GM21423 (cell line): ENCODE data around the gene TBC1D14.

ENCODE experiments used
- ATAC-seq: cut with Tn5 transposase; IDR thresholded peaks from one replicate; pipeline ENCODE4 v1.9.1; 2021; ENCODE audit warnings: mild to moderate bottlenecking, moderate library complexity; ENCODE audit not compliant: unreplicated experiment

The TBC1D14 gene

DNA sequence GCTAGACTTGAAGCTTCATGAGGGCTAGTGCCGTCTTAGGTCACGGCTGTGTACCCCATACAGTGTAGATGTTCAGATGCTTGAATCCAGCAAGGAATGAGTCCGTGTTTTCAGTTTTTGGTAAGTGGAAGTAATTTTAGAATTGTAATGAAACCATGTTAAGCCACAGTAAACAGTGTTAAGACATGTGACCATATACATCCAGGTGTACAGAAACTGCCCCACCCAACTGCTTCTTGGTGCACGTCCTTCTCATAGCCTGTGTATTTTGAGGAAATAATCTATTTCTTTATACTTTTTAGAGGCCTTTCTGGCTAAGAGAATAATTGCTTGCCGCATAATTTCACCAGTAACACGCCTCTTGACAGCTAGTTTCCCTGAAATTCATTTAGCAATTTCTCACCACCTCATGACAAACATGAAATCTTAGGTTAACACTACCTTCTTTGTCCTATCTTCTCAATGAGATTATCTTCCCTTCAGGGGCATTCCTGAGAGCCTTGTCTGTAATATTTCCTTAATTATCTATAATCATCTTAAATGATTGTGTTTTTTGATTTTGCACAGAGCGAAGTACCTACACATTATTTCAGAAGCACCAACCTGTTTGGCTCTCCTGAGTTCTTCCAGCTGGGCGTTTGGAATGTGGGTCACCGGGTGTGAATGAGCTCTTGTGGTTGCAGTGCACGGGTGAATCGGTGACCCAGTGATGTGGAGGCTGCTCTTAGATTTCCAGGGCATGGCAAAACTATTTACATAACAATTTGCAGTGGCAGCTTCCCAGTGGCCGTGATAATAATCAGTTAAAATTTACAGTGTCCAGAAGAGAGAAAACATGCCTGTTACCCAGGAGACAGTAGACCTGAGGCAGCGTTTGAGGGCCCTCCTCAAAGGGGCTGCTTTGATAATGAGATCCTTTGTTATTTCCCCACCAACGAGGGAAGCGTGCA is 83.4 kb downstream of the TBC1D14 start:
- no peak for ATAC-seq

- no peak for ATAC-seq
Observed at GRCh38 chr4:6996481-6996880, 86.9 kb downstream of the TBC1D14 start.

- no peak for ATAC-seq
Observed at GRCh38 chr4:6999172-7000086, 89.8 kb downstream of the TBC1D14 start.

- ATAC-seq: no peak
Observed at GRCh38 chr4:7000421-7001176, 91.0 kb downstream of the TBC1D14 start.

DNA sequence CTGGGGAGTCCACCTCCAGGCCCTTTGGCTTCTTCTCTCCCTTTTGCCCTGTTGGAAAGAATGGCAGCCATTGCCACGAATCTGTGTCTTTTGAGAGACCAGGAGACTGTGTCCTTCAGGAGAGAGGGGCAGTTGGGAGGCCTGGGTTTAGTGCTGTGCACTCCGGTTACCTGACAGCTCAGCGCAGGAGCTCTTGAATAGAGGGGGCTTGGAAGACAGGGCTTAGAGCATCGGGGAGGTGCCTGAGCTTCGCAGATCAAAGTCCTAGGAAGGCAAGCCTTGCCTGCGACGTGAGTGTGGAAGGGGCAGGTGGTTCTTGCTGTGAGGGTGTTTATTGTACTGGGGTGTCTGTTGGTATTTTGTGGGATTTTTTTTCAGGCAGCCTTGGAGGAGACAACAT is 91.6 kb downstream of the TBC1D14 start:
- ATAC-seq: no peak

DNA sequence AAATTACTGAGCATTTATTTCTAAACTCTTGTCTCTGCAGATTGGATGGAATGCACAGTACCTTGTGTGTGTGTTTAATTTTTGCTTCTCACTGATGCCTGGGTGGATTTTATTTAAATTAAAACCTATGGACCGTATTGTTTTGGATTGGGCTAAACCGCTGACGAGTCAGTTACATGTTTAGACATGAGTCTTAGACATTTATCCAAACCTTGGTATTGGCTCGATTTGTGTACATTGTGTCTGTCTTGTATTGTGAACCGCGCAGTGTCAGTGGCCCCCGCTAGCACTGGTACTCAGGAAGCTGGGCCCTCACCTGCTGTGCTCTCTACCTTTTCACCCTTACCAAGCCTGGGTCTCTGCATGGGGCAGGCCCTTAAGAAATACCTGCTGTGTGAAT is 92.7 kb downstream of the TBC1D14 start:
- ATAC-seq: no peak

- no peak for ATAC-seq
Observed at GRCh38 chr4:7003176-7003878, 93.7 kb downstream of the TBC1D14 start.

- no peak for ATAC-seq
Observed at GRCh38 chr4:7003879-7004240, 94.2 kb downstream of the TBC1D14 start.

DNA sequence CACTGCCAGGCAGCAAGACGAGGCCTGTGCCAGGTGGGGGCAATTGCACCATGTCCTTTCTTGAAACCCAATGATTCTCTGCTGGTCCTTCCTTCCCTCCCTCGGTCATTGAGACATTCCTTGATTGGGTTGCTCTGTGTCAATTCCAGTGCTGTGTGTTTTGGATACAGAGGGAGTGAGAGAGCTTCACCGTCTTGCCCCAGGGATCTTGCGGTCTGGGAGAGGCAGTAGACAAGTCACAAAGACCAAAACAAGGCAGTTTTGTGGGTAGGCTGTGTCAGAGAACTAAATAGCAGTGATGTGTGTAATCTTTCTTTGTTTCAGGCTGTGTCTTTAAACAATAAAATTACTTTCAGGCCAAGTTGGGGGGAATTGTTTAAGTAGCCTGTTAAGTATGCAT is 94.7 kb downstream of the TBC1D14 start:
- no peak for ATAC-seq

DNA sequence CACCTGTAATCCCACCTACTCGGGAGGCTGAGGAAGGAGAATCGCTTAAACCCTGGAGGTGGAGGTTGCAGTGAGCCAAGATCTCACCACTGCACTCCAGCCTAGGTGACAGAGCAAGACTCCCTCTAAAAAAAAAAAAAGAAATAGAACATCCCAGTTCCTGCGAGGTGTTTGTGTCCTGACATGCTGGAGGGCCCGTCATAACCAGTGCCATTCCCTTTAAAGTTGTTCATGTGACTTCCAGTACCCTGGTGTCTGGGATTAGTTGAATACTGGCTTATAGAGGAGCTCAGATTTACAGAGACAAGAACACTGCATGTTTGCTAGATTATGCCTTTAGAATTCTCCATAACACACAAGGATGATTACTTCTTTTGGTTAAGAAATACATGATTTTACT is 95.9 kb downstream of the TBC1D14 start:
- ATAC-seq: no peak

DNA sequence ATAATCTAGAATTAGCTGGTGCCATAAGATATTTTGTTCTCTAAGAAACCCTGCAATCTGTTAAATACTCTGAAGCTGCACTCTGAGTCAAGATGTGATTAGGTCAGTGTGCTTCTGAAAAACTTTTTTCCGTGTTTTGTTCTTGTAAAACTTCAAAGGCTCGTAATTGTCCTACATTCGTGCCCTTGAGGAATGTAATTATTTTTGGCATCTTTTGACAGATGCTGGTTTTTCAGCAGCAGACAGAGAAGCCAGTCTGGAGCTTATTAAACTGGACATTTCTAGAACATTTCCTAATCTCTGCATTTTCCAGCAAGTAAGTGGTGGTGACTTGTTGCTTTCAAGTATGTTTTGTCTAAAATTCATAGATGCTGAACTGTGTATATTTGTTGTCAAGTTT is 96.8 kb downstream of the TBC1D14 start:
- ATAC-seq: no peak

DNA sequence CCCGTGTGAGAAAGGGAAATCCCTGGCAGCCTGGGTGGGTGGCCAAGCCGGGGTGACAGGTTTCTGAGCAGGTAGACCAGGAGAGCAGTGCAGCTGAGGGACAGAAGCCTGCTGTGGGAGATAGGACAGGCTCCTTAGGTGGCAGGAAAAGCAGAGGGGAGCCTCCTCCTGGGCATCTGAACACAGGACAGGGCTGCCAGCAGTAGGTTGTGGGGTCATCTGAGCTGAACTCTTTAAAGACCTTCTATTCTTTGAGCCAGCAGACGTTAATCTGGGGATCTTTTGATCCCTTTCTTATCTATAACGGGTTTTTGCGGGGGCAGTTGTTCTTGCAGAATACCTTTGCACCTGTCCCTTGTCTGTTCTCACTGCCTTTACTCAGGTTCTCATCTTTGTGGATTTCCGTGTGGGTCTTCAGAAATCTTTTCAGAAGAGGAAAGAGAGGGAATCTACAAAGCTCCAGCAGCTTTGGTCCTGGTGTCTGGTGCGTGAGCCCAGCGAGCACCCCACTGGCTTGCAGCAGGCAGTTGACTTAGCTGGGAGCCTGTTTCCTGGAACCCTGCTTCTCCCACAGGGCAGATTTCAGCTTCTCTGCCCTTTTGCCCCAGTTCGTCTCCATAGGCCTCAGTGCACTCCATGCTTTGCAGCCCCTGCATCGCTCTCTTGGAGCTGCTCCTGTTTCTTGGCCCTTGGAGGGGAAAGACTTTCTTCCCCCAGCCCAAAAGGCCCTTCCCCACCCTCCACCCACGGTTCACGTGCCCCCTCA is 97.7 kb downstream of the TBC1D14 start:
- no peak for ATAC-seq

DNA sequence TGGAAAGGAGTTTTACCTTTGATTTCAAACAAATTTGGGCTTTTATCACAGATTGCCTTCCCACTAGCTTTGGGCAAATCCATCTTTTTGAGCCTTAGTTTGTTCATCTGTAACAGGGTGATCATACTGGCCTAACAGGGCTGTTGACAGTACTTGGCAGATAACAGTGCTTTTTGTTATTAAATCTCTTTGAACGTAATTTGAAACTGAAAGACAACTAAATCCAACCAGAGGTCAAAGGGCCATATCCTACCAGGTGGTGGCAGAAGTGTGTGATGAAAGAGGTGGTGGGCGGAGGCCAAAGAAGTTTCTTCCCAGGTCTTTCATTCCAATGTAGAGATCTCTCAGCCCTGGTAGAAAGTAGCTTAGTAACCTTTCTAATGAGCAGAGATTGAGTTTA is 98.3 kb downstream of the TBC1D14 start:
- no peak for ATAC-seq

DNA sequence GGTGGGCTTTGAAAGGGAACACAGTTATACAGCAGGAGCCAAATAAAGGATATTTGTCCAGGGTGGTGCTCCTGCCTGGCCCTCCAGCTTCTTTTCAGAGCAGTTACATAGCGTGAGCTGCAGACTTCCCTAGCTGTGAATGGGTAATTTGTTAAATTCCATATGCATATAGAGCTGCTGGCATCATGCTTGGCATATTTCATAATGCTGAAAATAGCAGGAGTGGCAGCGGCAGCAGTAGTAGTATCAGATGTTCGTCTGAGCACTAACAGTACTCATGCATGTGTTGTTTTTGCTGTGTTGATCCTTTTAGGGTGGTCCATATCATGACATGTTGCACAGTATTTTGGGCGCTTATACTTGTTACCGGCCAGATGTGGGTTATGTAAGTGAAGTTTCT is 99.9 kb downstream of the TBC1D14 start:
- no peak for ATAC-seq

DNA sequence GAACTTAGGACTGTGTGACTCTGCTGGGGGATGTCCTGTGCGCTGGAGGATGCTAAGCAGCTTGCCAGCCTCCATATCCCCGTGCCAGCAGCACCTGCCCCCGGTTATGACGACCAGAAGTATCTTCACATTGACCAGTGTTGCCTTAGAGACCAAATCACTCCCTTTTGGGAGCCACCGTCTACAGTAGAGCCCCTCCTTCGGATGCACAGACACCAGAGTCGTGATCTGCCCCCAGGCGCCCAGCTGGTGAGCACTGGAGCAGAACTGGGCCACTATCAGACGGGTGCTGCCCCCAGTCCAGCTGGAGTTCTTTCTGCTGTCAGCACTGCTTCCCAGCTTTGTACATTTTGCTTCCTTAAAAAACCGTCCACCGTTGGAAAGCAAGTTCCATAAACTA is 103.5 kb downstream of the TBC1D14 start:
- no peak for ATAC-seq

- no peak for ATAC-seq
Observed at GRCh38 chr4:7014815-7015214, 105.2 kb downstream of the TBC1D14 start.

- ATAC-seq: no peak
Observed at GRCh38 chr4:7015383-7016035, 105.9 kb downstream of the TBC1D14 start.

DNA sequence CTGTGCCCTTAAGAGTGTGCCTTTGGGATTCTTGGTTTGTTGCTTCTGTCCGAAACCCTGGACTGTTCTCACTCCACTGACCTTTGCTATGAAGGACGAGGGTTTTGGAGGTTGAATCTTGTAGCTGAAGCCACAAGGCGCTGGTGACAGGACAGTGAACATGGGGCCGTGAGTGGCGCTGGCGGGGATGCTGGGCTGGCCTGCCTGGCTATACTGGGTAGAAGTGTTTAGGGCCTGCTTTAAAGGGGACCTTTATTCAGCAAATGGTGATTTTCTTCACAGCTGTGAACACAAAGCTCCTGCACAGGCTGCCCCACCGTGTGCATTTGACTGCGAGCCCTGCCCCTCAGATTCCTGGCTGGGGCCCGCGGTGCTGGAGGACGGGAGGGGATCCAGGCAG is 106.5 kb downstream of the TBC1D14 start:
- no peak for ATAC-seq

GRCh38 chr4:7016512-7016911 is 106.9 kb downstream of the TBC1D14 start:
- ATAC-seq: no peak
